AG04450 (cell line): ENCODE results near the gene SH3RF2. TPM values are rescaled to one million over a fixed set of nuclear protein-coding genes. Genes with fewer than 3 reads are reported as not detected.

Experiments
- CTCF ChIA-PET: fragments of 300-600, 350-600 bp; formaldehyde crosslinking; extraction: SDS; loops from one replicate; lab custom pipeline; 2022; ENCODE audit warnings: antibody characterized with exemption, inconsistent platforms; lab: Charles Lee
- POLR2A ChIA-PET: fragments of 350-600 bp; formaldehyde crosslinking; extraction: SDS; loops from one replicate; lab custom pipeline; 2021; ENCODE audit warnings: antibody characterized with exemption, inconsistent platforms; lab: Yijun Ruan, JAX
- DNase-seq: peaks from one replicate; pipeline ENCODE4 v3.0.0-alpha.2; 2011; ENCODE audit warnings: low read depth, low spot score
- H3K27ac ChIP-seq: one replicate; pipeline ENCODE4 v1.5.1; 2012; ENCODE audit warnings: low read depth, low read length, control low read depth
- H3K27me3 ChIP-seq: one replicate; pipeline ENCODE4 v1.6.0; 2012; ENCODE audit warnings: low read length; ENCODE audit not compliant: control insufficient read depth, insufficient read depth
- H3K4me3 ChIP-seq: 2 replicates; pipeline ENCODE4 v1.5.1; 2011; ENCODE audit warnings: mild to moderate bottlenecking, low read depth, low read length, control low read depth
- H3K9me3 ChIP-seq: 2 replicates; pipeline ENCODE4 v1.5.1; 2012; ENCODE audit warnings: low read length; ENCODE audit not compliant: control insufficient read depth, insufficient read depth
- CTCF ChIP-seq: IDR thresholded peaks from 2 replicates; pipeline ENCODE4 v1.5.1; 2011; ENCODE audit warnings: low read depth, low read length, control low read depth, inconsistent platforms
- polyA plus RNA-seq: library from polyadenylated mRNA; depleted of rRNA; stranded (reverse); fragments of >200 nt; gene quantifications from 2 replicates; pipeline ENCODE4 v1.2.3, GENCODE V29; 2011

Gene SH3RF2
- polyA plus RNA-seq, 1 experiment, result 0.87 TPM

GRCh38 chr5:145979270-145980223, 43.2 kb downstream of the SH3RF2 start:
- ChIA-PET POLR2A (interaction anchor here (0.6 kb wide), 1 partner anchor 27 kb away, joined by 3 read pairs; no protein-coding TSS in a partner anchor), CTCF (no interaction called here)
- no peak for DNase-seq
- Histone ChIP-seq H3K4me3 (no peak overlapping the region), H3K27me3 (no peaks in the 10 kb centered on the region), H3K9me3 (no peaks in the 10 kb centered on the region), H3K27ac (no peak overlapping the region)
- TF ChIP-seq CTCF, result no peak

- POLR2A ChIA-PET, result no interaction called here
These were observed 43.9 kb downstream of the SH3RF2 start for GRCh38 chr5:145980259-145980658.

GRCh38 chr5:145980718-145981117, 44.3 kb downstream of the SH3RF2 start:
- CTCF ChIA-PET, result interaction anchor here (0.9 kb wide), 1 partner anchor 34 kb away, joined by 3 read pairs; no protein-coding TSS in a partner anchor
- 0 out of 2 replicates have a peak, but pooled peaks have one; percentile 13 for TF ChIP-seq CTCF
- DNase-seq, result no peak
- H3K27ac ChIP-seq, result no peak overlapping the region
- no peak overlapping the region for H3K4me3 ChIP-seq
- H3K9me3 ChIP-seq, result no peaks in the 10 kb centered on the region
- POLR2A ChIA-PET, result no interaction called here
- H3K27me3 ChIP-seq, result no peaks in the 10 kb centered on the region

More at GRCh38 chr5:145980259-145980658, 43.9 kb downstream of the SH3RF2 start:
- no peak overlapping the region for H3K4me3 ChIP-seq
- no peaks in the 10 kb centered on the region for H3K9me3 ChIP-seq
- DNase-seq, result no peak
- CTCF ChIA-PET, result no interaction called here
- H3K27me3 ChIP-seq, result no peaks in the 10 kb centered on the region
- TF ChIP-seq CTCF, result no peak
- H3K27ac ChIP-seq, result no peak overlapping the region

GRCh38 chr5:145981589-145982571, 45.5 kb downstream of the SH3RF2 start:
- Histone ChIP-seq H3K4me3 (no peak overlapping the region), H3K9me3 (no peaks in the 10 kb centered on the region), H3K27me3 (no peaks in the 10 kb centered on the region), H3K27ac (no peak overlapping the region)
- no peak for TF ChIP-seq CTCF
- ChIA-PET CTCF (interaction anchor here (0.9 kb wide), 1 partner anchor 33 kb away, joined by 3 read pairs; no protein-coding TSS in a partner anchor), POLR2A (no interaction called here)
- DNase-seq, result no peak
